Prostate gland (tissue), 2 donors: Measurements from ENCODE around the gene OR6C68. TPM values are rescaled to one million over a fixed set of nuclear protein-coding genes. Genes with fewer than 3 reads are reported as not detected.

Experiments
- DNase-seq: peaks from one replicate; pipeline ENCODE4 v3.0.0-alpha.2; 2019; ENCODE audit warnings: low spot score
- H3K27ac ChIP-seq, 2 donors: fragments of 200-600 bp; sonication (generic); 2 replicates each; pipeline ENCODE4 v1.5.1; 2017 to 2019
- H3K27me3 ChIP-seq: fragments of 200-600 bp; sonication (generic); replicated peaks from 2 replicates; pipeline ENCODE4 v1.5.1; 2019; ENCODE audit not compliant: insufficient read depth
- H3K36me3 ChIP-seq, 2 donors: fragments of 200-600 bp; sonication (generic); 1 replicate in 1 of 2; 2 replicates in 1 of 2; pipeline versions ENCODE4 v1.5.1 to v1.8.1; 2017 to 2019
- H3K4me1 ChIP-seq: fragments of 200-600 bp; sonication (generic); replicated peaks from 2 replicates; pipeline ENCODE4 v1.5.1; 2019
- H3K4me3 ChIP-seq, 2 donors: fragments of 200-600 bp; sonication (generic); 2 replicates each; pipeline ENCODE4 v1.5.1; 2017 to 2019
- H3K9me3 ChIP-seq: fragments of 200-600 bp; sonication (generic); 2 replicates; pipeline ENCODE4 v1.5.1; 2017
- POLR2A ChIP-seq: fragments of 450-650 bp; IDR thresholded peaks from one replicate; pipeline ENCODE4 v1.6.1; 2016; ENCODE audit warnings: antibody characterized with exemption, mild to moderate bottlenecking
- POLR2AphosphoS5 ChIP-seq: sonication (generic); formaldehyde crosslinking; IDR thresholded peaks from one replicate; pipeline ENCODE4 v1.6.1; 2017; ENCODE audit warnings: antibody characterized with exemption
- intact Hi-C: fragments of 100-400 bp; cut with DNase I; formaldehyde crosslinking; loops from one replicate; pipeline ENCODE4 v1.14.2; 2022
- total RNA-seq, 2 donors: library from RNA; depleted of rRNA; stranded (reverse); fragments of >200 nt; gene quantifications; one replicate each; pipeline ENCODE4 v1.1.0, GENCODE V29; 2016
- TF ChIP-seq, protein P1 (sequence below), 4 experiments: fragments of 200-600 bp in 2 of 4; fragments of 450-650 bp in 2 of 4; sonication (generic) in 2 of 4; IDR thresholded peaks; 1 replicate in 3 of 4; 2 replicates in 1 of 4; pipeline ENCODE4 v1.5.1; 2016 to 2019; ENCODE audit warnings: antibody characterized with exemption in 4 of 4, mild to moderate bottlenecking in 2 of 4, moderate library complexity in 2 of 4

OR6C68 gene
- total RNA-seq, 2 donors from 2014 or later: not detected

DNA sequence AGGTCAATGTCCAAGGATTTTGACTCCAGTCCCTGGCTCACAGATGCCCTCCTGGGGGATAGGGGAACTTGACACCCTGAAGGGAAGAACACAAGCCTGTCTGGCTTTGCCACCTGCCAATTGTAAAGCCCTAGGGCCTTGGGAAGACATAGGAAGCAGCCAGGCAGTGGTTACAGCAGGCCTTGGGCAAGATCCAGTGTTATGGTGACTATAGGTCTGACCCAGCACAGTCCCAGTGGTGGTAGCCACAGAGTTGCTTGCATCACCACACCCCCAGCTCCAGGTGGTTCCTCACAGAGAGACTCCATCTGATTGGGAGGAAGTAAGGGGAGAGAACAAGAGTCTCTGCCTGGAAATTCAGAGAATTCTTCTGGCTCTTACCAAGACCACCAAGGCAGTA, 24.2 kb downstream of the OR6C68 start:
- no peaks in the 10 kb centered on the region for H3K36me3 ChIP-seq
- H3K4me3 ChIP-seq: no peak overlapping the region
- H3K9me3 ChIP-seq: no peaks in the 10 kb centered on the region
- H3K27me3 ChIP-seq: no peaks in the 10 kb centered on the region
- no peak overlapping the region for H3K27ac ChIP-seq
- no peak for DNase-seq
- no peaks in the 10 kb centered on the region for H3K4me1 ChIP-seq
- TF ChIP-seq POLR2A (no peak), POLR2AphosphoS5 (no peak)
- TF ChIP-seq, protein P1, sequence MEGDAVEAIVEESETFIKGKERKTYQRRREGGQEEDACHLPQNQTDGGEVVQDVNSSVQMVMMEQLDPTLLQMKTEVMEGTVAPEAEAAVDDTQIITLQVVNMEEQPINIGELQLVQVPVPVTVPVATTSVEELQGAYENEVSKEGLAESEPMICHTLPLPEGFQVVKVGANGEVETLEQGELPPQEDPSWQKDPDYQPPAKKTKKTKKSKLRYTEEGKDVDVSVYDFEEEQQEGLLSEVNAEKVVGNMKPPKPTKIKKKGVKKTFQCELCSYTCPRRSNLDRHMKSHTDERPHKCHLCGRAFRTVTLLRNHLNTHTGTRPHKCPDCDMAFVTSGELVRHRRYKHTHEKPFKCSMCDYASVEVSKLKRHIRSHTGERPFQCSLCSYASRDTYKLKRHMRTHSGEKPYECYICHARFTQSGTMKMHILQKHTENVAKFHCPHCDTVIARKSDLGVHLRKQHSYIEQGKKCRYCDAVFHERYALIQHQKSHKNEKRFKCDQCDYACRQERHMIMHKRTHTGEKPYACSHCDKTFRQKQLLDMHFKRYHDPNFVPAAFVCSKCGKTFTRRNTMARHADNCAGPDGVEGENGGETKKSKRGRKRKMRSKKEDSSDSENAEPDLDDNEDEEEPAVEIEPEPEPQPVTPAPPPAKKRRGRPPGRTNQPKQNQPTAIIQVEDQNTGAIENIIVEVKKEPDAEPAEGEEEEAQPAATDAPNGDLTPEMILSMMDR (IDR thresholded peaks at IDR 0.05): no peak
- intact Hi-C loops: no loop called here

Other genes starting within 250 kb of the OR6C68 start
- not detected for gene OR6C74, start 247.8 kb upstream of the OR6C68 start, total RNA-seq
- gene OR6C6, start 195.8 kb upstream of the OR6C68 start, total RNA-seq: not detected
- not detected for gene OR6C1, start 178.0 kb upstream of the OR6C68 start, total RNA-seq
- not detected for gene OR6C3, start 161.6 kb upstream of the OR6C68 start, total RNA-seq
- not detected for gene OR6C75, start 129.4 kb upstream of the OR6C68 start, total RNA-seq
- gene OR6C65, start 91.8 kb upstream of the OR6C68 start, total RNA-seq: not detected
- not detected for gene OR6C76, start 66.1 kb upstream of the OR6C68 start, total RNA-seq
- gene OR6C2, start 48.3 kb upstream of the OR6C68 start, total RNA-seq: not detected
- gene OR6C70, start 22.2 kb upstream of the OR6C68 start, total RNA-seq: not detected
- not detected for gene OR6C4, start 57.2 kb downstream of the OR6C68 start, total RNA-seq
- gene OR2AP1, start 80.1 kb downstream of the OR6C68 start, total RNA-seq: not detected
- not detected for gene OR10P1, start 144.5 kb downstream of the OR6C68 start, total RNA-seq
- gene ITGA7, start 215.5 kb downstream of the OR6C68 start, total RNA-seq: 10 to 100 TPM; 17.4 to 37.0 TPM
- gene BLOC1S1, start 223.7 kb downstream of the OR6C68 start, total RNA-seq: 100 to 1,000 TPM; 151 to 240 TPM
- 10 to 100 TPM in 1 of 2 donors, 1 to 10 TPM in 1; 5.7 to 12.6 TPM for gene RDH5, start 228.0 kb downstream of the OR6C68 start, total RNA-seq
- gene CD63, start 236.6 kb downstream of the OR6C68 start, total RNA-seq: 100 to 1,000 TPM; 485 to 585 TPM